HL-60 (cell line): ENCODE data around the gene ITCH.
"Not testable (repeated sequence)": the region's sequence is repeated elsewhere in the genome, so short reads cannot be mapped to it uniquely, and the experiment has no call there.

Experiments
- DNase-seq, 2 experiments: peaks; one replicate each; pipeline ENCODE4 v3.0.0-alpha.2; 2010 to 2020; ENCODE audit warnings: low read depth in 1 of 2, low spot score in 1 of 2
- H3K27ac ChIP-seq: fragments of 250-450 bp; sonication (Bioruptor Pico); replicated peaks from 2 replicates; pipeline ENCODE4 v1.5.1; 2020; ENCODE audit warnings: mild to moderate bottlenecking, moderate library complexity
- H3K27me3 ChIP-seq: fragments of 250-450 bp; sonication (Bioruptor Pico); 2 replicates; pipeline ENCODE4 v1.5.1; 2021; ENCODE audit warnings: mild to moderate bottlenecking, moderate library complexity; ENCODE audit not compliant: insufficient read depth, poor library complexity, severe bottlenecking
- H3K4me3 ChIP-seq: replicated peaks from 2 replicates; pipeline ENCODE4 v1.5.1; 2011; ENCODE audit warnings: mild to moderate bottlenecking, control low read depth, low read length; ENCODE audit not compliant: insufficient read depth
- CTCF ChIP-seq: IDR thresholded peaks from one replicate; pipeline ENCODE4 v1.5.1; 2011; ENCODE audit warnings: low read length, control low read depth, inconsistent platforms; ENCODE audit not compliant: insufficient read depth
- GABPA ChIP-seq: IDR thresholded peaks from 2 replicates; pipeline ENCODE4 v1.6.1; 2012; ENCODE audit warnings: low read depth
- POLR2AphosphoS5 ChIP-seq: IDR thresholded peaks from 2 replicates; pipeline ENCODE4 v1.6.1; 2012; ENCODE audit warnings: low read depth
- REST ChIP-seq: IDR thresholded peaks from 2 replicates; pipeline ENCODE4 v1.6.1; 2012; ENCODE audit warnings: low read depth; ENCODE audit not compliant: insufficient replicate concordance
- SPI1 ChIP-seq: IDR thresholded peaks from 2 replicates; pipeline ENCODE4 v1.6.1; 2012; ENCODE audit warnings: low read depth, mild to moderate bottlenecking, borderline replicate concordance

The ITCH gene

DNA sequence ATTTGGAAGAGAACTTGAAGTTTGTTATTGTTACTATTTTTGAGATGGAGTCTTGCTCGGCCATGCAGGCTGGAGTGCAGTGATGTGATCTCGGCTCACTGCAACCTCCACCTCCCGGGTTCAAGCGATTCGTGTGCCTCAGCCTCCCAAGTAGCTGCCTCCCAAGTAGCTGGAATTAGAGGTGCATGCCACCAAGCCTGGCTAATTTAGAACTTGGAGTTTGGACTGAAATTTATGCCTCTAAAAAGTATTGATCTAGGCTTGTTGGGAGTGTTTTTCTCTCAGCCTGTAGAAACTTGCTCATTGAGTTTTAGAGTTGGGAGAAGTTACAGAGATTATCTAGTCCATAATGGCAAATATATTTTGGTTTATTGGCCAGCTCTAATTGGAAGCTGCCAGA, 4.1 kb downstream of the ITCH start:
- Histone ChIP-seq H3K27ac (no peak overlapping the region), H3K4me3 (no peak overlapping the region)

GRCh38 chr20:34367911-34368310, 4.8 kb downstream of the ITCH start:
- H3K27me3 ChIP-seq, H3K4me3 ChIP-seq, H3K27ac ChIP-seq, DNase-seq: not testable (repeated sequence)

More for the DNA sequence above, 4.1 kb downstream of the ITCH start:
- TF ChIP-seq REST (no peak), CTCF (no peak), POLR2AphosphoS5 (no peak), GABPA (no peak), SPI1 (no peak)
- H3K27me3 ChIP-seq: no peaks in the 10 kb centered on the region
- no peak for DNase-seq

DNA sequence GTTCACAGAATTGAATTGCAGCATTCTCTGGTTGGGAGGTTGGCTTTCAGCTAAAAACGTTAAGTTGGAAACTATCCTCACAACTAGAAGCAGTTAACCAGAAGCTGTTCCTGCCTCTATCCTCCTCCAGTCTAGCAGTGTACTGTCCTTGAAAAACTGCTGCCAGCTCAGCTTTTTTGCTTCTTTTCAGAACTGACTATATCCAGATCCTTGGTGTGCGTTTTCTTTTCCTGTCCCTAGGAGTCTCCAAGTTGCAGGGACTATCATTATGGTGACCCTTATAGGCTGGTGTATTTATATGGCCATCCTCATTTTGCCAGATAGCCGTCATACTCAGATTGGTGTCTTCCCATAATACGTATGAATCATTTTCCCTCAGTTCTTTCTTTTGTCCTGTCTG, 5.5 kb downstream of the ITCH start:
- Histone ChIP-seq H3K4me3 (no peak overlapping the region), H3K27ac (no peak overlapping the region), H3K27me3 (no peaks in the 10 kb centered on the region)
- no peak for DNase-seq
- TF ChIP-seq POLR2AphosphoS5: no peak
- no peak for TF ChIP-seq GABPA
- TF ChIP-seq REST: no peak

GRCh38 chr20:34369265-34369664, 6.2 kb downstream of the ITCH start:
- Histone ChIP-seq H3K27ac (no peak overlapping the region), H3K27me3 (no peaks in the 10 kb centered on the region), H3K4me3 (no peak overlapping the region)
- no peak for DNase-seq
- no peak for TF ChIP-seq CTCF
- no peak for TF ChIP-seq POLR2AphosphoS5
- no peak for TF ChIP-seq SPI1
- no peak for TF ChIP-seq GABPA
- no peak for TF ChIP-seq REST
